OCI-LY3 (cell line): ENCODE results near the gene RAB19.

Experiments
- H2AFZ ChIP-seq: fragments of 200-600, 300-600 bp; shearing (Covaris generic); 2 replicates; pipeline ENCODE4 v1.6.0; 2014; ENCODE audit warnings: antibody characterized with exemption, low read depth, low read length
- H3K27ac ChIP-seq: fragments of 200-600, 300-600 bp; sonication (generic); 2 replicates; pipeline ENCODE4 v1.5.1; 2014; ENCODE audit warnings: mild to moderate bottlenecking, low read length, moderate library complexity, mixed read lengths
- H3K27me3 ChIP-seq: fragments of 200-600, 300-600 bp; sonication (generic); 2 replicates; pipeline ENCODE4 v1.6.1; 2014; ENCODE audit warnings: low read depth, low read length, mixed read lengths
- H3K36me3 ChIP-seq: fragments of 200-600, 300-600 bp; sonication (generic); replicated peaks from 2 replicates; pipeline ENCODE3; 2014; ENCODE audit warnings: low read depth, low read length, mixed read lengths
- H3K4me1 ChIP-seq: fragments of 300-600, 200-600 bp; sonication (generic); 2 replicates; pipeline ENCODE4 v1.6.1; 2014; ENCODE audit warnings: low read length, mixed read lengths
- H3K4me2 ChIP-seq: fragments of 200-600, 300-600 bp; sonication (generic); 2 replicates; pipeline ENCODE4 v1.6.1; 2014; ENCODE audit warnings: low read length, mixed read lengths
- H3K4me3 ChIP-seq: fragments of 300-600, 200-600 bp; sonication (generic); 2 replicates; pipeline ENCODE4 v1.5.1; 2014; ENCODE audit warnings: antibody characterized with exemption, mild to moderate bottlenecking, low read length, moderate library complexity
- H3K79me2 ChIP-seq: fragments of 300-600, 200-600 bp; shearing (Covaris generic); 2 replicates; pipeline ENCODE4 v1.6.1; 2014; ENCODE audit warnings: mild to moderate bottlenecking, low read length, mixed read lengths
- H3K9ac ChIP-seq: fragments of 300-600, 200-600 bp; shearing (Covaris generic); 2 replicates; pipeline ENCODE4 v1.6.0; 2014; ENCODE audit warnings: mild to moderate bottlenecking, low read length, moderate library complexity
- H3K9me3 ChIP-seq: fragments of 200-600, 300-600 bp; shearing (Covaris generic); 2 replicates; pipeline ENCODE4 v1.6.1; 2014; ENCODE audit warnings: low read length, mixed read lengths; ENCODE audit not compliant: insufficient read depth
- H4K20me1 ChIP-seq: fragments of 200-600, 300-600 bp; sonication (generic); 2 replicates; pipeline ENCODE4 v1.6.1; 2016; ENCODE audit warnings: low read length, mixed read lengths; ENCODE audit not compliant: insufficient read depth
- CTCF ChIP-seq: fragments of 200-600, 300-600 bp; sonication (generic); IDR thresholded peaks from 2 replicates; pipeline ENCODE4 v1.5.1; 2014; ENCODE audit warnings: antibody characterized with exemption, low read length, low read depth
- EZH2phosphoT487 ChIP-seq: fragments of 200-600 bp; shearing (Covaris generic); IDR thresholded peaks from 2 replicates; pipeline ENCODE4 v1.6.1; 2018; ENCODE audit warnings: antibody characterized with exemption, mixed run types, low read depth

The RAB19 gene

DNA sequence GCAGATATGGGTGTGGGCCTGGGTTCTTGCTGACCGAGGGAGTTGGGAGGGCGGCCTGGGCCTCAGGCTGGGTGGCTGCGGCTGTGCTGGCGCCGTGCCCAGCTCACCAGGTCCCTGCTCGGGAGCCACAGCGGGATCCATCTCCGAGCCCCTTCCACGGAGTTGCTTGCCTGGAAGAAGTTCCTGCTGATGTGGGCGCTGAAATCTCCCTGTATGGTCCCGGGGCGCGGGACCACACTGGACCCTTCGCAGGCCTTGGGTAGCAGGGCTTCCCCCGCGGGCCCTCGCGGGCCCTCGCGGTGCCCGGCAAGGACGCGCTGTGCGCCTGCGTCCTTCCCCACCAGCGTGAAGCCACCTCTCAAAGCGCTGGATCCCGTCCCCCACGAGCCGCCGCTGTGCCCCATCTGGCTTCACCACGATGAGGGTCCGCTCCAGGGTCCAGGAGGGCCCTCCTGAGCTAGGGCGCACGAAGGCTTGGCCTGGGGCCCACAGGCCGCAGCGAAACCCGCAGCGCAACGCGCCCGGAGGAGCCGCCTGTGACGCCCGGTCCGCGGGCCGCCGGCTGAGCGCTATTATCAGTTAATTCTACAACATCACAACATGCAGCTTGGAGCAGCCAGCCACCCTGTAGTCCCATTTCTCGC is 31.5 kb downstream of the RAB19 start:
- peaks cover 4% of the 10 kb centered on the region; the same call in 1 of the 2 replicates for H3K4me1 ChIP-seq
- no peak overlapping the region for H3K27ac ChIP-seq
- H3K36me3 ChIP-seq: no peaks in the 10 kb centered on the region
- no peak overlapping the region for H3K4me2 ChIP-seq
- no peaks in the 10 kb centered on the region for H4K20me1 ChIP-seq
- no peak overlapping the region for H3K4me3 ChIP-seq
- TF ChIP-seq EZH2phosphoT487 (no peak), CTCF (no peak)
- no peaks in the 10 kb centered on the region for H3K9me3 ChIP-seq
- no peak overlapping the region for H3K9ac ChIP-seq
- no peaks in the 10 kb centered on the region for H3K79me2 ChIP-seq
- H3K27me3 ChIP-seq: no peaks in the 10 kb centered on the region
- no peak overlapping the region for H2AFZ ChIP-seq

DNA sequence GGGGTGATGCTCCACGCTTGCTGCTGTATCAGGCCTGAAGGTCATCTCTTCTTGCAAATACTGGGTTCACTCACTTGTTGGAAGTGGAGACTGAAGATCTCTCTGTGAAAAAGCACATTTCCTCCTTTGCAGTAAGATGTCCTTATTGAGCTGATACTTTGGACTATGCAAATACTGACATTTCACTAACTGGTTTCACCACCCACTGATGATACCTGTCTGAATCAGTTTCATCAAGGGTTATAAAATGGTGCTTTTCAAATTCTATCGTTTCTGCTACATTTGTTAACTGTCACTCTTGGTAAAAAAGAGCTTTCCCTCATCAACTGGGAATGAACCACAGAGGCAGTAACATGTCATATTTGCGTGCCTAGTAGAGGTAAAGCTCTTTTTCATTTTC is 35.5 kb downstream of the RAB19 start:
- Histone ChIP-seq H3K79me2 (no peaks in the 10 kb centered on the region), H2AFZ (no peak overlapping the region), H3K27ac (no peak overlapping the region), H3K9ac (no peak overlapping the region), H3K27me3 (no peaks in the 10 kb centered on the region), H4K20me1 (no peaks in the 10 kb centered on the region), H3K4me3 (no peak overlapping the region), H3K4me1 (peaks cover 12% of the 10 kb centered on the region), H3K4me2 (no peak overlapping the region), H3K9me3 (no peaks in the 10 kb centered on the region), H3K36me3 (no peaks in the 10 kb centered on the region)
- TF ChIP-seq CTCF (no peak), EZH2phosphoT487 (no peak)

GRCh38 chr7:140440593-140440992 is 36.7 kb downstream of the RAB19 start:
- Histone ChIP-seq H3K79me2 (no peaks in the 10 kb centered on the region), H4K20me1 (no peaks in the 10 kb centered on the region), H3K4me2 (no peak overlapping the region), H2AFZ (no peak overlapping the region), H3K4me1 (peaks cover 12% of the 10 kb centered on the region), H3K9me3 (no peaks in the 10 kb centered on the region), H3K9ac (no peak overlapping the region), H3K4me3 (no peak overlapping the region), H3K27me3 (no peaks in the 10 kb centered on the region), H3K36me3 (no peaks in the 10 kb centered on the region), H3K27ac (no peak overlapping the region)
- no peak for TF ChIP-seq EZH2phosphoT487
- TF ChIP-seq CTCF: no peak

DNA sequence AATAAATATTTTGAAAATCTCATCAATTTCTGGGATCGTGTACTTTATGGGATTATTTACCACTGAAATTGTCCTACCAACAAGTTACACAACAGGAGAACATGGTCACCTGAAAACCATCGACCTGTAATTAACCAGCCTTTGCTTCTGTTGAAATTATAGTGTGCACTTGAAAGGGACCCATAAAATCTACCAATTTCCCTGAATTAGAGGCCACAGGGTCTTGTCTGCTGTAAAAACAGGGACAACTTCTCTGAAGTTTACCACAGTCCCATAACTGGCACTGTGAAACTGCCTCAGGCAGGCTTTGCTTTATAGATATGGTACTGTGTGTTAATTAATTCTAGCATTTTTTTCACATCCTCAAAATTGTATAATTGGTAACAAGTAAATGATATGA is 37.7 kb downstream of the RAB19 start:
- Histone ChIP-seq H3K27ac (no peak overlapping the region), H3K9ac (no peak overlapping the region), H3K36me3 (no peaks in the 10 kb centered on the region), H3K79me2 (no peaks in the 10 kb centered on the region), H2AFZ (no peak overlapping the region), H3K4me2 (no peak overlapping the region), H3K27me3 (no peaks in the 10 kb centered on the region), H3K4me3 (no peak overlapping the region), H3K4me1 (peaks cover 12% of the 10 kb centered on the region), H4K20me1 (no peaks in the 10 kb centered on the region), H3K9me3 (no peaks in the 10 kb centered on the region)
- TF ChIP-seq EZH2phosphoT487 (no peak), CTCF (no peak)
